ENCODE data around the gene KISS1R.
A peak's percentile ranks its signal among the peaks of the same experiment; 100 is the strongest.

The KISS1R gene

DNA sequence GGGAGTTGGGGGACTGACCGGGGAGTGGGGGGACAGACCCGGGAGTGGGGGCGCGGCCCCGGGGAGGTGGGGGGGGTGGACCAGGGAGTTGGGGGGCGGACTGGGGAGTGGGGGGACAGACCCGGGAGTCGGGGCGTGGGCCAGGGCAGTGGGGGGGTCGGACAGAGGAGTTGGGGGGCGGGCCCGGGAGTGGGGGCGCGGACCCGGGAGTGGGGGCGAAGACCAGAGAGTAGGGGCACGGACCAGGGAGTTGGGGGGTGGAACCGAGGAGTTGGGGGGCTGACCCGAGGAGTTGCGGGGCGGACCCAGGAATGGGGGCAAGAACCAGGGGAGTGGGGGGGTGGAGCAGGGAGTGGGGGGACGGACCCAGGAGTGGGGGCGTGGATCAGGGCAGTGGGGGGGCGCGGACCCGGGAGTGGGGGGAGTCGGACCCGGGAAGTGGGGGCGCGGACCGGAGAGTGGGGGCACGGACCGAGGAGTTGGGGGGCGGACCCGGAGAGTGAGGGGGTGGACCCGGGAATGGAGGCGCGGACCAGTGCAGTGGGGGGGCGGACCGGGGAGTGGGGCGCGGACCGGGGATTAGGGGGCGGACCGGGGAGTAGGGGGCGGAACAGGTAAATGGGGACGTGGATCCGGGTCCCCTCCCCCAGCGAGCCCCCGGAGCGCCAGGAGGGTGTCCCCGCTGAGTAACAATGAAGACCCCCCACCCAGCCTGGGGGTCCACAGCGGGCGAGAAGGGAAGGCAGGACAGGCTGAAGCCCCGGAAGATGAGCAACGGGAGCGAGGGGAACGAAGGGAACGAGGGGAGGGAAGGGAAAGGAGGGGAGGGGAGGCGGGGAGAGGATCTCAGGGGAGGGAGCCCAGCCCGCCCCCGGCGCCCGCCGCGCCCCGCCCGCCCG lies 4.7 kb upstream of the KISS1R start:
- Histone ChIP-seq H3K9ac (ENCODE audit: low read depth in 1 of 2, low read length in 2 of 2) (peak overlapping the region; percentile 47 to 84), H3K27ac (ENCODE audit: low read depth in 2 of 2, low read length in 2 of 2) (peak overlapping the region; percentile 82 to 92), H3K27me3 (ENCODE audit: control insufficient read depth in 2 of 2, insufficient read depth in 2 of 2, low read length in 2 of 2) (peaks cover 5 to 7% of the 10 kb centered on the region in 2 donors), H3K9me3 (ENCODE audit: control insufficient read depth in 2 of 2, low read length in 2 of 2) (no peaks in the 10 kb centered on the region), H3K4me1 (ENCODE audit: control insufficient read depth in 2 of 2, insufficient read depth in 2 of 2, low read length in 2 of 2) (peaks cover 14 to 25% of the 10 kb centered on the region in 2 donors), H3K4me3 (ENCODE audit: low read length in 2 of 2) (peak overlapping the region; percentile 75 to 77), H3K36me3 (ENCODE audit: control insufficient read depth in 2 of 2, insufficient read depth in 2 of 2, low read length in 2 of 2) (no peaks in the 10 kb centered on the region)

DNA sequence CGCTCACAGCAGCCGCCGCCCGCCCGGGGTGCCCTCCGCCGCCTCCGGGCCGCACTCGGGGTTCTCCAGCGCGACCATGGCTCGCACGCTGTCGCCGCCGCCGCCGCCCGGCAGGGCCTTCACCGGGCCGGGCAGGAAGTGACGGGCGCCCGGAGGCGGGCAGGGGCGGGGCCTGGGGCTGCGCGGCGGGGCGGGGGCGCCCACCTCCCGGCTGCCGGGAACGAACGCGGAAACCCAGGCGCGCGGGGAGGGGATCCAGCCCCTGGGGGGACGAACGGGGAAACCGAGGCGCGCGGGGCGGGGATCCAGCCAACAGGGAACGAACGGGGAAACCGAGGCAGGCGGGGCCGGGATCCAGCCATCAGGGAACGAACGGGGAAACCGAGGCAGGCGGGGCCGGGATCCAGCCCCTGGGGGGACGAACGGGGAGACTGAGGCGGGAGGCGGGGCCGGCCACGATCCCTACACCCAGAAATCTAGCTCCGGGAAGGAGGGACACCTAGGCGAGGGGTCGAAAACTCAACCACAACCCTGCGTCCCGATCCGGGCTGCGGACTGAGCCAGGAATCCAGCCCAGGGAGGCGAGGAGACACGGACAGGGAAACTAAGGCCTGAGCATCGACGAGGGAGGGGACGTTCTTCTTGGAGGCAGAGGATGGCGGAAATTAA lies 3.9 kb upstream of the KISS1R start, which contains the start of gene R3HDM4:
Gene R3HDM4 (minus strand): TSS at position 140 of the 669 bp plus-strand sequence. CDS start 62 bp downstream, at position 78.
- peaks cover 20 to 29% of the 10 kb centered on the region in 2 donors for H3K4me1 ChIP-seq (ENCODE audit: control insufficient read depth in 2 of 2, insufficient read depth in 2 of 2, low read length in 2 of 2)
- H3K9ac ChIP-seq (ENCODE audit: low read depth in 1 of 2, low read length in 2 of 2) = peak within 1 kb of the TSS; percentile 95 to 98
- H3K27me3 ChIP-seq (ENCODE audit: control insufficient read depth in 2 of 2, insufficient read depth in 2 of 2, low read length in 2 of 2) = peaks cover 10 to 14% of the 10 kb centered on the region in 2 donors
- H3K9me3 ChIP-seq (ENCODE audit: control insufficient read depth in 2 of 2, low read length in 2 of 2) = no peaks in the 10 kb centered on the region
- peak within 1 kb of the TSS; percentile 84 to 87 for H3K4me3 ChIP-seq (ENCODE audit: low read length in 2 of 2)
- H3K36me3 ChIP-seq (ENCODE audit: control insufficient read depth in 2 of 2, insufficient read depth in 2 of 2, low read length in 2 of 2) = no peaks in the 10 kb centered on the region
- peak within 1 kb of the TSS; percentile 88 to 92 for H3K27ac ChIP-seq (ENCODE audit: low read depth in 2 of 2, low read length in 2 of 2)

DNA sequence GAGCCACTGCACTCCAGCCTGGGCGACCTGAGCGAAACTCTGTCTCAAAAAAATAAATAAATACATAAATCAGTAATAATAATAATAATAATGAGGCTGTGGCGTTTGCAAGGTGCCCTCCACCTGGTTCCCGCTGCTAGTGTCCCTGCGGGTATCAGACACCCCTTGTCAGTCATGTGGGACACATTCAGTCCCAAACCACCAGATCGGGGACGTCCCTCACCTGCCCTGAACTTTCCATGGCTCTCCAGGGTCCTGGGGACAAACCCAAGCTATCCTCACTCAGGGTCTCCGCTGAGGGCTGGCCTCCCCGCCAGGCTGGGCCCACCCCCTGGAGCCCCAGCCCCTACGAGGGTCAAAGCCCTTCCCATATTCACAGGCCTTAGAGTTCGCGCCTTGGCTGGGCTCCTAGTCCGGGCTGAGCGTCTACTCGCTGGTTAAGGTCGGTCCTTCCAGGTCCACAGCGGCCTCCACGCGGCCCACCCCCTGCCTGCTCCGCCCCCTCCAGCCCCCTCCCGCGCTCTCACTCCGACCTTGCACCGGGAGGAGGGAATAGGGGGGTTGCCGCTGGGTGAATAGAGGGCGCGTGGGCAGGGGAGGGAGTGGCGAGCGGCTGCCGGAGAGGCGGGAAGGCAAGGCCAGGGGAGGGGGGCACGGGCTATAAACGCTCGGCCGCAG lies 349 bp upstream of the KISS1R start:
- Histone ChIP-seq H3K4me3 (ENCODE audit: low read length in 2 of 2) (peak overlapping the region in 1 of 2 donors; percentile 43), H3K27ac (ENCODE audit: low read depth in 2 of 2, low read length in 2 of 2) (no peak overlapping the region), H3K27me3 (ENCODE audit: control insufficient read depth in 2 of 2, insufficient read depth in 2 of 2, low read length in 2 of 2) (peaks cover 18 to 30% of the 10 kb centered on the region in 2 donors), H3K9ac (ENCODE audit: low read depth in 1 of 2, low read length in 2 of 2) (peak overlapping the region in 1 of 2 donors; percentile 1), H3K9me3 (ENCODE audit: control insufficient read depth in 2 of 2, low read length in 2 of 2) (no peaks in the 10 kb centered on the region), H3K36me3 (ENCODE audit: control insufficient read depth in 2 of 2, insufficient read depth in 2 of 2, low read length in 2 of 2) (no peaks in the 10 kb centered on the region), H3K4me1 (ENCODE audit: control insufficient read depth in 2 of 2, insufficient read depth in 2 of 2, low read length in 2 of 2) (peaks cover 12 to 23% of the 10 kb centered on the region in 2 donors)

DNA sequence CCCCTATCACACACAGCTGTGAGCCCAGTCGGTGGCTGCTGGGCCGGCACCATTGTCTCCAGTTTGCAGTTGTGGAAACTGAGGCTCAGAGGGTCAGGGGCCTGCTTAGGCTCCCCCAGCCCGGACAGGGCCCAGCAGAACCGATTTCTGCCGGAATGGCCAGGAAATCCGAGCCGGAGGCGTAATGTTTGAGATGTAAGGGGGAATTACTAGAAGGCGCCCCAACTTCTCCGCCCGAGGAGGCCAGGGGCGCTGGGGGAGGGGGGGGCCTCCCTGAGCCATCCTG lies 962 bp downstream of the KISS1R start:
- peaks cover 18 to 30% of the 10 kb centered on the region in 2 donors for H3K27me3 ChIP-seq (ENCODE audit: control insufficient read depth in 2 of 2, insufficient read depth in 2 of 2, low read length in 2 of 2)
- H3K9me3 ChIP-seq (ENCODE audit: control insufficient read depth in 2 of 2, low read length in 2 of 2) = no peaks in the 10 kb centered on the region
- H3K27ac ChIP-seq (ENCODE audit: low read depth in 2 of 2, low read length in 2 of 2) = no peak overlapping the region
- peaks cover 12 to 23% of the 10 kb centered on the region in 2 donors for H3K4me1 ChIP-seq (ENCODE audit: control insufficient read depth in 2 of 2, insufficient read depth in 2 of 2, low read length in 2 of 2)
- H3K9ac ChIP-seq (ENCODE audit: low read depth in 1 of 2, low read length in 2 of 2) = no peak overlapping the region
- H3K4me3 ChIP-seq (ENCODE audit: low read length in 2 of 2) = no peak overlapping the region
- no peaks in the 10 kb centered on the region for H3K36me3 ChIP-seq (ENCODE audit: control insufficient read depth in 2 of 2, insufficient read depth in 2 of 2, low read length in 2 of 2)

DNA sequence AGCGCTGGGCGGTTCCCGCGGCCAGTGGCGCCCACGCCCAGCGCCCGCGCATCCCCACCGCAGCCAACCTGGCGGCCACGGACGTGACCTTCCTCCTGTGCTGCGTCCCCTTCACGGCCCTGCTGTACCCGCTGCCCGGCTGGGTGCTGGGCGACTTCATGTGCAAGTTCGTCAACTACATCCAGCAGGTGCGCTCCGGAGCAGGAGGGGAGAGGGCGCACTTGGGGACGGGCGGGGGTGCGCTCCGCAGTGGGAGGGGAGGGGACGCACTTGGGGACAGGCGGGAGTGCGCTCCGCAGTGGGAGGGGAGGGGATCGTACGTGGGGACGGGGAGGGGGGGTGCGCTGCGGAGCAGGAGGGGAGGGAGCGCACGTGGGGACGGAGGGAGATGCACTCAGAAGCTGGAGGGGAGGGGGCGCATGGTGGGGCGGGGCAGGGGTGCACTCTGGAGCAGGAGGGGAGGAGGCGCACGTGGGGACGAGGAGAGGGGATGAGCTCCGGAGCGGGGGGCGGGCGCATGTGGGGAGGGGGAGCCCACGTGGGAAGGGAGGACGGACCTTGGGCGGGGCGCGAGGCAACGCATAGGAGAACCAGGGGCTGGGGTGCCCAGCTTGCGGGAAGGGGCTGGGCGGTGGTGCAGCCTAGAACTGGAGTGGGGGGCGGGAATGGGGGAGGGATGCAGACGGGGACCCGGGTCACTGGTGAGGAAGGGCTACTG lies 1.5 kb downstream of the KISS1R start:
- Histone ChIP-seq H3K4me3 (ENCODE audit: low read length in 2 of 2) (no peak overlapping the region), H3K9ac (ENCODE audit: low read depth in 1 of 2, low read length in 2 of 2) (no peak overlapping the region), H3K27me3 (ENCODE audit: control insufficient read depth in 2 of 2, insufficient read depth in 2 of 2, low read length in 2 of 2) (peaks cover 18 to 30% of the 10 kb centered on the region in 2 donors), H3K27ac (ENCODE audit: low read depth in 2 of 2, low read length in 2 of 2) (no peak overlapping the region), H3K4me1 (ENCODE audit: control insufficient read depth in 2 of 2, insufficient read depth in 2 of 2, low read length in 2 of 2) (peaks cover 9 to 20% of the 10 kb centered on the region in 2 donors), H3K9me3 (ENCODE audit: control insufficient read depth in 2 of 2, low read length in 2 of 2) (no peaks in the 10 kb centered on the region), H3K36me3 (ENCODE audit: control insufficient read depth in 2 of 2, insufficient read depth in 2 of 2, low read length in 2 of 2) (no peaks in the 10 kb centered on the region)

DNA sequence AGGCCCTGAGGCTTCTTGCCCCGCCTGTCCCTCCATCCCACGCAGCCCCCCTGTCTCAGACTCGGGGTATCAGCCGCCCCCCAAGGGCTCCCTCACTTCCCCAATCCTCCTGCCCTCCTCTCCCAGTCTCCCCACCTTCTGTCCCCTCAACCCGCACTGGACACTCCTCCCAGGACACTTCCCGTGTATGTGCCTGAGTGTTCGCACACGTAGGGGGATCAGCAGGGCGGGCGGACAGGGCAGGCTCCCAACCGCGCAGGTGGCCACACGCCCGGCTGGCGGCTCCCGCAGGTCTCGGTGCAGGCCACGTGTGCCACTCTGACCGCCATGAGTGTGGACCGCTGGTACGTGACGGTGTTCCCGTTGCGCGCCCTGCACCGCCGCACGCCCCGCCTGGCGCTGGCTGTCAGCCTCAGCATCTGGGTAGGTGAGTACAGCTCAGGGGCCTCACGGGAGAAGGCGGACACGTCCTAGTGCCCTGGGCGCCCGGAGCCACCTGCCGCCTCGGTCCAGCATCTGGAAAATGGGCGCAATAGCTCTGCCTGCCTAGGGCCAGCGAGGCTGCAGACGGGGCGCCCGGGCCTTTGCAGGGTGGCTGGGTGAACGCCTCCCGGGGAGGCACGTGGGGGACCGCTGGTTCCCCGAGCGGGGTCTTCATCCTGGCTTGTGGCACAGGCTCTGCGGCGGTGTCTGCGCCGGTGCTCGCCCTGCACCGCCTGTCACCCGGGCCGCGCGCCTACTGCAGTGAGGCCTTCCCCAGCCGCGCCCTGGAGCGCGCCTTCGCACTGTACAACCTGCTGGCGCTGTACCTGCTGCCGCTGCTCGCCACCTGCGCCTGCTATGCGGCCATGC lies 2.3 kb downstream of the KISS1R start:
- no peak overlapping the region for H3K27ac ChIP-seq (ENCODE audit: low read depth in 2 of 2, low read length in 2 of 2)
- no peak overlapping the region for H3K4me3 ChIP-seq (ENCODE audit: low read length in 2 of 2)
- H3K27me3 ChIP-seq (ENCODE audit: control insufficient read depth in 2 of 2, insufficient read depth in 2 of 2, low read length in 2 of 2) = peaks cover 18 to 30% of the 10 kb centered on the region in 2 donors
- no peaks in the 10 kb centered on the region for H3K36me3 ChIP-seq (ENCODE audit: control insufficient read depth in 2 of 2, insufficient read depth in 2 of 2, low read length in 2 of 2)
- peak overlapping the region in 1 of 2 donors; percentile 17 for H3K9ac ChIP-seq (ENCODE audit: low read depth in 1 of 2, low read length in 2 of 2)
- H3K4me1 ChIP-seq (ENCODE audit: control insufficient read depth in 2 of 2, insufficient read depth in 2 of 2, low read length in 2 of 2) = peaks cover 8 to 19% of the 10 kb centered on the region in 2 donors
- no peaks in the 10 kb centered on the region for H3K9me3 ChIP-seq (ENCODE audit: control insufficient read depth in 2 of 2, low read length in 2 of 2)

DNA sequence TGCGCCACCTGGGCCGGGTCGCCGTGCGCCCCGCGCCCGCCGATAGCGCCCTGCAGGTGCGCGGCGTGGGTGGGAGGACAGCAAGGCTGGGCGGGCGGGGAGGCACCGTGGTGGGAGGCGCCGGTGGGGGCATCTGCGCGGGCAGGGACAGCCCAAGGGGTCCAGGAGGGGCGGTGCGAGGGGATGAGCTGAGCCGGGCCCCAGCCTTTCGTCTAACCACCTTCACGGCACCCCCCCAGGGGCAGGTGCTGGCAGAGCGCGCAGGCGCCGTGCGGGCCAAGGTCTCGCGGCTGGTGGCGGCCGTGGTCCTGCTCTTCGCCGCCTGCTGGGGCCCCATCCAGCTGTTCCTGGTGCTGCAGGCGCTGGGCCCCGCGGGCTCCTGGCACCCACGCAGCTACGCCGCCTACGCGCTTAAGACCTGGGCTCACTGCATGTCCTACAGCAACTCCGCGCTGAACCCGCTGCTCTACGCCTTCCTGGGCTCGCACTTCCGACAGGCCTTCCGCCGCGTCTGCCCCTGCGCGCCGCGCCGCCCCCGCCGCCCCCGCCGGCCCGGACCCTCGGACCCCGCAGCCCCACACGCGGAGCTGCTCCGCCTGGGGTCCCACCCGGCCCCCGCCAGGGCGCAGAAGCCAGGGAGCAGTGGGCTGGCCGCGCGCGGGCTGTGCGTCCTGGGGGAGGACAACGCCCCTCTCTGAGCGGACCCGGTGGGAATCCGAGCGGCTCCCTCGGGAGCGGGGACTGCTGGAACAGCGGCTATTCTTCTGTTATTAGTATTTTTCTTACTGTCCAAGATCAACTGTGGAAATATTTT lies 3.1 kb downstream of the KISS1R start:
- Histone ChIP-seq H3K27ac (ENCODE audit: low read depth in 2 of 2, low read length in 2 of 2) (no peak overlapping the region), H3K4me3 (ENCODE audit: low read length in 2 of 2) (peak overlapping the region in 1 of 2 donors; percentile 27), H3K9ac (ENCODE audit: low read depth in 1 of 2, low read length in 2 of 2) (peak overlapping the region in 1 of 2 donors; percentile 17), H3K36me3 (ENCODE audit: control insufficient read depth in 2 of 2, insufficient read depth in 2 of 2, low read length in 2 of 2) (no peaks in the 10 kb centered on the region), H3K9me3 (ENCODE audit: control insufficient read depth in 2 of 2, low read length in 2 of 2) (no peaks in the 10 kb centered on the region), H3K27me3 (ENCODE audit: control insufficient read depth in 2 of 2, insufficient read depth in 2 of 2, low read length in 2 of 2) (peaks cover 18 to 30% of the 10 kb centered on the region in 2 donors), H3K4me1 (ENCODE audit: control insufficient read depth in 2 of 2, insufficient read depth in 2 of 2, low read length in 2 of 2) (peaks cover 14 to 24% of the 10 kb centered on the region in 2 donors)

DNA sequence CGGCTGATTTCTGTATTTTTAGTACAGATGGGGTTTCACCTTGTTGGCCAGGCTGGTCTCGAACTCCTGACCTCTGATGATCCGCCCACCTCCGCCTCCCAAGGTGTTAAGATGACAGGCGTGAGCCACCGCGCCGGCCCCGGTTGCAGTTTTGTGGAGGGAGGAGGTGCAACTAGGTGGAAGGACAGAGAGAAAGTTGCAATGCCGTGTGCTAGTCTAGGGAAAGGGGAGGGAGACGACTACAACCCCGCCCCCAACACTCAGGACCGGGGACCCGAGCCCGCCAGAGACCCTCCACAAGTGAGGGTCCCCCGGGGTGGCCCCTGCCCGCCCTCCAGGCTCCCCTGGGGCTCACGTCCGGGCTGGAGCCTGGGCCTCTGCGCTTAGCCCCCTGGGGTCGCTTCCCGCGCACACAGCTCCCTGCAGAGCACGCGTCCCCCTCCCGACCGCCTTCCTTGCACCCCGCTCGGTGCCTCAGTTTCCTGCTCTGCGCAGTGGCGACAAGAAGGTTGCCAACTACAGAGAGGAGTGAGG lies 7.5 kb downstream of the KISS1R start:
- no peaks in the 10 kb centered on the region for H3K36me3 ChIP-seq (ENCODE audit: control insufficient read depth in 2 of 2, insufficient read depth in 2 of 2, low read length in 2 of 2)
- peak overlapping the region; percentile 78 to 81 for H3K4me3 ChIP-seq (ENCODE audit: low read length in 2 of 2)
- H3K9ac ChIP-seq (ENCODE audit: low read depth in 1 of 2, low read length in 2 of 2) = peak overlapping the region; percentile 68 to 76
- no peaks in the 10 kb centered on the region for H3K9me3 ChIP-seq (ENCODE audit: control insufficient read depth in 2 of 2, low read length in 2 of 2)
- H3K27ac ChIP-seq (ENCODE audit: low read depth in 2 of 2, low read length in 2 of 2) = peak overlapping the region; percentile 75 to 79
- peaks cover 9 to 10% of the 10 kb centered on the region in 2 donors for H3K4me1 ChIP-seq (ENCODE audit: control insufficient read depth in 2 of 2, insufficient read depth in 2 of 2, low read length in 2 of 2)
- H3K27me3 ChIP-seq (ENCODE audit: control insufficient read depth in 2 of 2, insufficient read depth in 2 of 2, low read length in 2 of 2) = peaks cover 3 to 9% of the 10 kb centered on the region in 2 donors

Measured in mucosa of rectum (tissue), 2 donors.